Suprapubic skin (tissue), 4 donors: Measurements from ENCODE around the gene PDIA6.

Experiments used
- POLR2A ChIP-seq, 2 donors: fragments of 450-650 bp; IDR thresholded peaks; one replicate each; pipeline ENCODE4 v1.6.1; 2017; ENCODE audit warnings: antibody characterized with exemption in 2 of 2, mild to moderate bottlenecking in 2 of 2, moderate library complexity in 2 of 2
- POLR2AphosphoS5 ChIP-seq, 3 donors: sonication (generic); formaldehyde crosslinking; IDR thresholded peaks; one replicate each; pipeline ENCODE4 v1.6.1; 2017; ENCODE audit warnings: antibody characterized with exemption in 3 of 3
- TF ChIP-seq, protein P1 (sequence below), 2 donors: fragments of 200-600 bp in 1 of 2; fragments of 450-650 bp in 1 of 2; sonication (generic) in 1 of 2; IDR thresholded peaks; one replicate each; pipeline ENCODE4 v1.5.1; 2016 to 2019; ENCODE audit warnings: antibody characterized with exemption in 2 of 2, mild to moderate bottlenecking in 1 of 2, moderate library complexity in 1 of 2

DNA sequence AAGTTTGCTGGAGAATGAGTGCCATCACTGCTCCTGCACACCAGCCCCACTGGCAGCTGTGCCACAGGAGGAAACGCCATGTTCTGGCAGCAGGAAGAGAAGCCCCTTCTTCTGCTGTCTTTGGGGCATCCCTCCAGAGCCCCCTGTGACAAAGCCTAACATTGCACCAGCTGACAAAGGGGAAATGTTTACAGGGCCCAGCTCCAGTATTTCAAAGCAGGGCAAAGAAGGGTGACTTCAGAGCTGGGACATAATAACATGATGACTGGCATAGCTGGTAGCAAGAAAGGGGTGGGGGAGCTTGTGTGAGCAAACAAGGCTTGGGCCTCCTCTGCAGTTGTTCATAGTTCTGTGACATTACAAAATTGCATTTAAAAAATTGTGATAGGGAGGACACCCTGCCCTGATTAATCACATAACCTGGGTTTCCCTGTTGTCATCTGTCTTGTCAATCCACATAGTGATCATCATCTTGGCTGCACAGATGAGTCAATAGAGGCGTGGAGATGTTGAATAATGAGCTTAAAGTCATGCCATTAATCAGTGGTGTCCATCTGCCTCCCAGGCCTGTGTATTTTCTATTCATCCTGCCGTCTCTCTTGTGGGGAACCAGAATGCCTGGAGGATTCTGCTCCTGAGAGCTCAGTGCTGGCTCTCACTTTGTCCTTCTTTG lies 29.1 kb upstream of the PDIA6 start:
- TF ChIP-seq, protein P1, sequence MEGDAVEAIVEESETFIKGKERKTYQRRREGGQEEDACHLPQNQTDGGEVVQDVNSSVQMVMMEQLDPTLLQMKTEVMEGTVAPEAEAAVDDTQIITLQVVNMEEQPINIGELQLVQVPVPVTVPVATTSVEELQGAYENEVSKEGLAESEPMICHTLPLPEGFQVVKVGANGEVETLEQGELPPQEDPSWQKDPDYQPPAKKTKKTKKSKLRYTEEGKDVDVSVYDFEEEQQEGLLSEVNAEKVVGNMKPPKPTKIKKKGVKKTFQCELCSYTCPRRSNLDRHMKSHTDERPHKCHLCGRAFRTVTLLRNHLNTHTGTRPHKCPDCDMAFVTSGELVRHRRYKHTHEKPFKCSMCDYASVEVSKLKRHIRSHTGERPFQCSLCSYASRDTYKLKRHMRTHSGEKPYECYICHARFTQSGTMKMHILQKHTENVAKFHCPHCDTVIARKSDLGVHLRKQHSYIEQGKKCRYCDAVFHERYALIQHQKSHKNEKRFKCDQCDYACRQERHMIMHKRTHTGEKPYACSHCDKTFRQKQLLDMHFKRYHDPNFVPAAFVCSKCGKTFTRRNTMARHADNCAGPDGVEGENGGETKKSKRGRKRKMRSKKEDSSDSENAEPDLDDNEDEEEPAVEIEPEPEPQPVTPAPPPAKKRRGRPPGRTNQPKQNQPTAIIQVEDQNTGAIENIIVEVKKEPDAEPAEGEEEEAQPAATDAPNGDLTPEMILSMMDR (IDR thresholded peaks at IDR 0.05) = no peak
- TF ChIP-seq POLR2A (IDR thresholded peaks at IDR 0.05) (no peak), POLR2AphosphoS5 (IDR thresholded peaks at IDR 0.05) (no peak)
